GM23338 (cell line): ENCODE results near the gene PCSK5.

Experiments
- CREB1 ChIP-seq: fragments of 250-450 bp; sonication (Bioruptor Pico); IDR thresholded peaks from 2 replicates; pipeline ENCODE4 v1.5.0; 2020; ENCODE audit warnings: low read depth, mild to moderate bottlenecking, moderate library complexity
- EZH2 ChIP-seq: fragments of 200-600 bp; sonication (generic); IDR thresholded peaks from one replicate; pipeline ENCODE4 v1.8.0; 2017; ENCODE audit warnings: antibody characterized with exemption, mild to moderate bottlenecking, low read depth; ENCODE audit not compliant: unreplicated experiment
- EZH2phosphoT487 ChIP-seq: fragments of 200-600 bp; sonication (generic); IDR thresholded peaks from one replicate; pipeline ENCODE4 v1.8.1; 2018; ENCODE audit warnings: antibody characterized with exemption; ENCODE audit not compliant: unreplicated experiment
- JUNB ChIP-seq: IDR thresholded peaks from one replicate; pipeline ENCODE4 v1.6.1; 2016; ENCODE audit warnings: antibody characterized with exemption; ENCODE audit not compliant: unreplicated experiment
- POLR2AphosphoS5 ChIP-seq: IDR thresholded peaks from 2 replicates; pipeline ENCODE4 v1.6.1; 2016; ENCODE audit warnings: antibody characterized with exemption, low read depth
- ZNF114 ChIP-seq: fragments of 250-450 bp; sonication (Bioruptor Pico); IDR thresholded peaks from 2 replicates; pipeline ENCODE4 v1.5.0; 2020; ENCODE audit warnings: mild to moderate bottlenecking, moderate library complexity
- TF ChIP-seq, protein P1 (sequence below), 2 experiments: fragments of 200-600 bp in 1 of 2; sonication (generic) in 1 of 2; conservative IDR thresholded peaks; 2 replicates each; pipeline versions ENCODE4 v1.5.1 to v1.6.1; 2016 to 2017; ENCODE audit warnings: antibody characterized with exemption in 2 of 2, low read depth in 2 of 2, mild to moderate bottlenecking in 2 of 2, moderate library complexity in 1 of 2
- TF ChIP-seq, protein P2 (sequence below): IDR thresholded peaks from one replicate; pipeline ENCODE4 v1.6.1; 2018; ENCODE audit warnings: antibody characterized with exemption; ENCODE audit not compliant: unreplicated experiment

DNA sequence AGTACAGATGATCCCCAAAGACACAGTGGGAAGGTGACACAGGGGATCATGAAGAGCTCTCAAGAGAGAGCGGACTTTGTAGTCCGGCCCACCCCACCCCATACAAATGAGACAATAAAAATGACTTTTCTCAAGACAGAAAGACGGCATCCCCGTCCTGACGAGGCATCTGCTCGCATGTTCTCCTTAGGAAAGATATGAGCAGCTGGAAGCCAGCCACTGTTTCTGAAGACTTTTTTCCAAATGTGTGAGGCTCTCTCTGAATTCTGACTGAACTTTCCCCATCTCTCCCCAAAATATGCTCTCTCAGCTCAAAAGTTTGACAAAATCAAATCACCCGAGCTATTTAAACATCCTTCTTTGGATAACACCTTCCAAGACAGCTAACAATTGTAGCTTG lies 398.6 kb downstream of the PCSK5 start:
- TF ChIP-seq, protein P1, sequence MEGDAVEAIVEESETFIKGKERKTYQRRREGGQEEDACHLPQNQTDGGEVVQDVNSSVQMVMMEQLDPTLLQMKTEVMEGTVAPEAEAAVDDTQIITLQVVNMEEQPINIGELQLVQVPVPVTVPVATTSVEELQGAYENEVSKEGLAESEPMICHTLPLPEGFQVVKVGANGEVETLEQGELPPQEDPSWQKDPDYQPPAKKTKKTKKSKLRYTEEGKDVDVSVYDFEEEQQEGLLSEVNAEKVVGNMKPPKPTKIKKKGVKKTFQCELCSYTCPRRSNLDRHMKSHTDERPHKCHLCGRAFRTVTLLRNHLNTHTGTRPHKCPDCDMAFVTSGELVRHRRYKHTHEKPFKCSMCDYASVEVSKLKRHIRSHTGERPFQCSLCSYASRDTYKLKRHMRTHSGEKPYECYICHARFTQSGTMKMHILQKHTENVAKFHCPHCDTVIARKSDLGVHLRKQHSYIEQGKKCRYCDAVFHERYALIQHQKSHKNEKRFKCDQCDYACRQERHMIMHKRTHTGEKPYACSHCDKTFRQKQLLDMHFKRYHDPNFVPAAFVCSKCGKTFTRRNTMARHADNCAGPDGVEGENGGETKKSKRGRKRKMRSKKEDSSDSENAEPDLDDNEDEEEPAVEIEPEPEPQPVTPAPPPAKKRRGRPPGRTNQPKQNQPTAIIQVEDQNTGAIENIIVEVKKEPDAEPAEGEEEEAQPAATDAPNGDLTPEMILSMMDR (conservative IDR thresholded peaks at IDR 0.05; ENCODE audit: low read depth in 2 of 2), result no peak
- TF ChIP-seq EZH2phosphoT487 (no peak), POLR2AphosphoS5 (no peak), EZH2 (no peak), CREB1 (no peak), JUNB (no peak), ZNF114 (CRISPR knock-in tag) (no peak)
- TF ChIP-seq, protein P2, sequence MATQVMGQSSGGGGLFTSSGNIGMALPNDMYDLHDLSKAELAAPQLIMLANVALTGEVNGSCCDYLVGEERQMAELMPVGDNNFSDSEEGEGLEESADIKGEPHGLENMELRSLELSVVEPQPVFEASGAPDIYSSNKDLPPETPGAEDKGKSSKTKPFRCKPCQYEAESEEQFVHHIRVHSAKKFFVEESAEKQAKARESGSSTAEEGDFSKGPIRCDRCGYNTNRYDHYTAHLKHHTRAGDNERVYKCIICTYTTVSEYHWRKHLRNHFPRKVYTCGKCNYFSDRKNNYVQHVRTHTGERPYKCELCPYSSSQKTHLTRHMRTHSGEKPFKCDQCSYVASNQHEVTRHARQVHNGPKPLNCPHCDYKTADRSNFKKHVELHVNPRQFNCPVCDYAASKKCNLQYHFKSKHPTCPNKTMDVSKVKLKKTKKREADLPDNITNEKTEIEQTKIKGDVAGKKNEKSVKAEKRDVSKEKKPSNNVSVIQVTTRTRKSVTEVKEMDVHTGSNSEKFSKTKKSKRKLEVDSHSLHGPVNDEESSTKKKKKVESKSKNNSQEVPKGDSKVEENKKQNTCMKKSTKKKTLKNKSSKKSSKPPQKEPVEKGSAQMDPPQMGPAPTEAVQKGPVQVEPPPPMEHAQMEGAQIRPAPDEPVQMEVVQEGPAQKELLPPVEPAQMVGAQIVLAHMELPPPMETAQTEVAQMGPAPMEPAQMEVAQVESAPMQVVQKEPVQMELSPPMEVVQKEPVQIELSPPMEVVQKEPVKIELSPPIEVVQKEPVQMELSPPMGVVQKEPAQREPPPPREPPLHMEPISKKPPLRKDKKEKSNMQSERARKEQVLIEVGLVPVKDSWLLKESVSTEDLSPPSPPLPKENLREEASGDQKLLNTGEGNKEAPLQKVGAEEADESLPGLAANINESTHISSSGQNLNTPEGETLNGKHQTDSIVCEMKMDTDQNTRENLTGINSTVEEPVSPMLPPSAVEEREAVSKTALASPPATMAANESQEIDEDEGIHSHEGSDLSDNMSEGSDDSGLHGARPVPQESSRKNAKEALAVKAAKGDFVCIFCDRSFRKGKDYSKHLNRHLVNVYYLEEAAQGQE, result no peak
